K562 treated with DMSO at 1 percent for 24 hours (cell line): ENCODE measurements around the gene TLNRD1. TPM values are rescaled to one million over a fixed set of nuclear protein-coding genes. Genes with fewer than 3 reads are reported as not detected.

Experiments used
- total RNA-seq: library from RNA; unstranded; fragments of 300-600 nt; gene quantifications from 2 replicates; pipeline ENCODE4 v1.2.3, GENCODE V29; 2022; ENCODE audit warnings: low read depth; ENCODE audit not compliant: insufficient read depth

Gene TLNRD1
- 48.0 and 53.8 TPM in 2 replicates for total RNA-seq

DNA sequence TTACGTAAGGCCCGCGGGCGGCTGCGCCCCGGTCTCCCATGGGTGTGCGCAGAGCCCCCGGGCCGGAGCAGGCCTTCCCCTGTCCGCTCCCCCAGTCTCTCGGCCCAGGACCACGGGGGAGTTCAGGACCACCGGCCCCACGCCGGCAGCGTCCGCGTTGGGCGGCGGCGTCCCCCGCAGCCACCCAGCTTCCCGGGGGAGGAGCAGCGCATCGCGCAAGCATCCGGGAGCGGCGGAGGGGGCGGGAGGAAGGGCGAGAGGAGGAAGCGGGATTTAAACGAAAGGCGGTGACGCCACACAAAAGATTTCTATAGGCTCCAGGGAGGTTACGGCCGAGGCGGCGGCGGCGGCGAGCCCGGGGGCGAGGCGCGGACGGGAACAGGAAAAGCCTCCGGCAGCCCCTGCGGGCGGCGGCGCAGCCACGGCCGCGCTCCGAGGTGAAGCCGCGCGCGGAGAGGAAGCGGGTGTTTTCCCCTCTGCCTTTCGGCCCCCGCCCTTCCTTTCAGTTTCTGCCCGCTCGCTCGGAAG, at the start of gene TLNRD1:
Gene TLNRD1, plus strand, starts transcription at position 300 of the 528 bp plus-strand sequence. CDS start 1,349 bp downstream, outside the sequence.

GRCh38 chr15:80989518-80990478, 10.9 kb upstream of the TLNRD1 start, which contains the start of gene MESD:
TSS of gene MESD (minus strand) at chr15:80989819. CDS start at chr15:80989791, 28 bp downstream.

Other genes starting within 250 kb of the TLNRD1 start
- not detected in 2 replicates for gene CEMIP, start 221.6 kb upstream of the TLNRD1 start, total RNA-seq
- gene MESD, start 11.1 kb upstream of the TLNRD1 start, total RNA-seq, result 18.9 and 20.2 TPM in 2 replicates
- gene CFAP161, start 133.3 kb downstream of the TLNRD1 start, total RNA-seq, result 1.8 and 4.4 TPM in 2 replicates
- gene IL16, start 196.0 kb downstream of the TLNRD1 start, total RNA-seq, result 2.4 and 3.9 TPM in 2 replicates